Measurements from ENCODE around the gene KLHL30.
A peak's percentile ranks its signal among the peaks of the same experiment; 100 is the strongest.

KLHL30 gene

GRCh38 chr2:238137885-238138284 lies 583 bp upstream of the KLHL30 start:
- no peaks in the 10 kb centered on the region for H3K36me3 ChIP-seq (replicated peaks; ENCODE audit: insufficient read depth, low read length)
- no peaks in the 10 kb centered on the region for H4K20me1 ChIP-seq (ENCODE audit: insufficient read depth, low read length)
- H3K4me3 ChIP-seq (ENCODE audit: low read length) = no peak overlapping the region
- no peak overlapping the region for H2AFZ ChIP-seq (ENCODE audit: low read length)
- DNase-seq = no peak
- no peaks in the 10 kb centered on the region for H3K79me2 ChIP-seq (ENCODE audit: low read length)
- no peaks in the 10 kb centered on the region for H3K9me2 ChIP-seq (replicated peaks; ENCODE audit: insufficient read depth, low read length)
- H3K27me3 ChIP-seq (replicated peaks; ENCODE audit: insufficient read depth, low read length) = no peaks in the 10 kb centered on the region; the same call in 1 of the 2 replicates
- no peak overlapping the region for H3K9ac ChIP-seq (ENCODE audit: low read length)
- no peaks in the 10 kb centered on the region for H3F3A ChIP-seq (ENCODE audit: insufficient read depth, low read length)
- no peaks in the 10 kb centered on the region for H3K9me3 ChIP-seq (replicated peaks; ENCODE audit: insufficient read depth, low read length)
- no peaks in the 10 kb centered on the region for H3K4me1 ChIP-seq (ENCODE audit: low read length)
- H3K27ac ChIP-seq (ENCODE audit: low read length) = no peak overlapping the region
- H3K4me2 ChIP-seq (ENCODE audit: low read depth, low read length) = no peak overlapping the region
- TF ChIP-seq EZH2phosphoT487 (IDR thresholded peaks at IDR 0.05; ENCODE audit: low read length) (no peak), CTCF (IDR thresholded peaks at IDR 0.05; ENCODE audit: low read length) (no peak), EZH2 (optimal IDR thresholded peaks at IDR 0.05; ENCODE audit: low read depth, low read length) (no peak)

- Histone ChIP-seq H3K27ac (ENCODE audit: low read length) (no peak overlapping the region), H3K4me2 (ENCODE audit: low read depth, low read length) (peak overlapping the region; percentile 97), H3K4me3 (ENCODE audit: low read length) (peak overlapping the region; percentile 49), H2AFZ (ENCODE audit: low read length) (peak overlapping the region; percentile 80), H3K9me2 (replicated peaks; ENCODE audit: insufficient read depth, low read length) (no peaks in the 10 kb centered on the region), H3K4me1 (ENCODE audit: low read length) (no peaks in the 10 kb centered on the region), H4K20me1 (ENCODE audit: insufficient read depth, low read length) (no peaks in the 10 kb centered on the region), H3K9me3 (replicated peaks; ENCODE audit: insufficient read depth, low read length) (no peaks in the 10 kb centered on the region), H3K36me3 (replicated peaks; ENCODE audit: insufficient read depth, low read length) (no peaks in the 10 kb centered on the region), H3K9ac (ENCODE audit: low read length) (no peak overlapping the region), H3K79me2 (ENCODE audit: low read length) (no peaks in the 10 kb centered on the region), H3K27me3 (replicated peaks; ENCODE audit: insufficient read depth, low read length) (no peaks in the 10 kb centered on the region; the same call in 1 of the 2 replicates), H3F3A (ENCODE audit: insufficient read depth, low read length) (no peaks in the 10 kb centered on the region)
- TF ChIP-seq CTCF (IDR thresholded peaks at IDR 0.05; ENCODE audit: low read length) (peak; percentile 88), EZH2phosphoT487 (IDR thresholded peaks at IDR 0.05; ENCODE audit: low read length) (no peak), EZH2 (optimal IDR thresholded peaks at IDR 0.05; ENCODE audit: low read depth, low read length) (no peak)
- peak; percentile 46 for DNase-seq
Measured at GRCh38 chr2:238139196-238140039, 950 bp downstream of the KLHL30 start.

- Histone ChIP-seq H3K4me1 (ENCODE audit: low read length) (no peaks in the 10 kb centered on the region), H2AFZ (ENCODE audit: low read length) (peak overlapping the region; percentile 80), H3K4me2 (ENCODE audit: low read depth, low read length) (peak overlapping the region; percentile 97), H3F3A (ENCODE audit: insufficient read depth, low read length) (no peaks in the 10 kb centered on the region), H3K36me3 (replicated peaks; ENCODE audit: insufficient read depth, low read length) (no peaks in the 10 kb centered on the region), H3K9me2 (replicated peaks; ENCODE audit: insufficient read depth, low read length) (no peaks in the 10 kb centered on the region), H3K79me2 (ENCODE audit: low read length) (no peaks in the 10 kb centered on the region), H3K27me3 (replicated peaks; ENCODE audit: insufficient read depth, low read length) (no peaks in the 10 kb centered on the region; the same call in 1 of the 2 replicates), H3K9ac (ENCODE audit: low read length) (no peak overlapping the region), H3K9me3 (replicated peaks; ENCODE audit: insufficient read depth, low read length) (no peaks in the 10 kb centered on the region), H3K4me3 (ENCODE audit: low read length) (peak overlapping the region; percentile 49; the same call in 1 of the 2 replicates), H3K27ac (ENCODE audit: low read length) (no peak overlapping the region), H4K20me1 (ENCODE audit: insufficient read depth, low read length) (no peaks in the 10 kb centered on the region)
- no peak for DNase-seq
- no peak for TF ChIP-seq EZH2 (optimal IDR thresholded peaks at IDR 0.05; ENCODE audit: low read depth, low read length)
- no peak for TF ChIP-seq EZH2phosphoT487 (IDR thresholded peaks at IDR 0.05; ENCODE audit: low read length)
- no peak for TF ChIP-seq CTCF (IDR thresholded peaks at IDR 0.05; ENCODE audit: low read length)
Measured at GRCh38 chr2:238140040-238140439, 1.6 kb downstream of the KLHL30 start.
